Measurements from ENCODE around the gene AGFG1. TPM values are rescaled to one million over a fixed set of nuclear protein-coding genes. Genes with fewer than 3 reads are reported as not detected.

AGFG1 gene
- total RNA-seq, 1 donor from 2014 or later: 71.6 TPM

DNA sequence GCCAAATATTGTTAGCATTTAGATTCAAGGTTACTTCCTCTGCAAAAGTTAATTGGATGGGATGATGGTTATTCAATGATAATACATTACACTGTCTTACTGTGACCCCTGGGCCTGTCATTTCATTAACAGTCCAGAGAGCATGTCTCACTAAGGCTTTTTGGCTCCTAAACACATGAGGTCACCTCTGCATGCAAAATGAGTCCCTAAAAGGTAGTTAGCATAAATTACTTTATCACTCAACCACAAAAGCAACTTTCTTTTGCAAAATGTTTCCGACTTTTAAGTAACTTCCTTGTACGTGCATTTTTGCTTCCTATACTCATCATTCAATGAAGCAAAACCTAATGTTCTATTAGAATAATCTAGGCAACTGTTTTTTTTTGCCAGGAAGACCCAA is 16.8 kb upstream of the AGFG1 start:
- TF ChIP-seq, protein P1, sequence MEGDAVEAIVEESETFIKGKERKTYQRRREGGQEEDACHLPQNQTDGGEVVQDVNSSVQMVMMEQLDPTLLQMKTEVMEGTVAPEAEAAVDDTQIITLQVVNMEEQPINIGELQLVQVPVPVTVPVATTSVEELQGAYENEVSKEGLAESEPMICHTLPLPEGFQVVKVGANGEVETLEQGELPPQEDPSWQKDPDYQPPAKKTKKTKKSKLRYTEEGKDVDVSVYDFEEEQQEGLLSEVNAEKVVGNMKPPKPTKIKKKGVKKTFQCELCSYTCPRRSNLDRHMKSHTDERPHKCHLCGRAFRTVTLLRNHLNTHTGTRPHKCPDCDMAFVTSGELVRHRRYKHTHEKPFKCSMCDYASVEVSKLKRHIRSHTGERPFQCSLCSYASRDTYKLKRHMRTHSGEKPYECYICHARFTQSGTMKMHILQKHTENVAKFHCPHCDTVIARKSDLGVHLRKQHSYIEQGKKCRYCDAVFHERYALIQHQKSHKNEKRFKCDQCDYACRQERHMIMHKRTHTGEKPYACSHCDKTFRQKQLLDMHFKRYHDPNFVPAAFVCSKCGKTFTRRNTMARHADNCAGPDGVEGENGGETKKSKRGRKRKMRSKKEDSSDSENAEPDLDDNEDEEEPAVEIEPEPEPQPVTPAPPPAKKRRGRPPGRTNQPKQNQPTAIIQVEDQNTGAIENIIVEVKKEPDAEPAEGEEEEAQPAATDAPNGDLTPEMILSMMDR (conservative IDR thresholded peaks at IDR 0.05): no peak
- no peaks in the 10 kb centered on the region for H3K9me3 Mint-ChIP-seq
- peaks cover 4% of the 10 kb centered on the region for H3K4me1 Mint-ChIP-seq
- no peaks in the 10 kb centered on the region for H3K27me3 Mint-ChIP-seq (ENCODE audit: low read depth)
- no peak overlapping the region for H3K4me3 Mint-ChIP-seq
- no peak for DNase-seq (ENCODE audit: low read depth, low spot score)
- H3K27ac Mint-ChIP-seq (ENCODE audit: unreplicated experiment): no peak overlapping the region
- no peaks in the 10 kb centered on the region for H3K36me3 Mint-ChIP-seq (ENCODE audit: low read depth)

DNA sequence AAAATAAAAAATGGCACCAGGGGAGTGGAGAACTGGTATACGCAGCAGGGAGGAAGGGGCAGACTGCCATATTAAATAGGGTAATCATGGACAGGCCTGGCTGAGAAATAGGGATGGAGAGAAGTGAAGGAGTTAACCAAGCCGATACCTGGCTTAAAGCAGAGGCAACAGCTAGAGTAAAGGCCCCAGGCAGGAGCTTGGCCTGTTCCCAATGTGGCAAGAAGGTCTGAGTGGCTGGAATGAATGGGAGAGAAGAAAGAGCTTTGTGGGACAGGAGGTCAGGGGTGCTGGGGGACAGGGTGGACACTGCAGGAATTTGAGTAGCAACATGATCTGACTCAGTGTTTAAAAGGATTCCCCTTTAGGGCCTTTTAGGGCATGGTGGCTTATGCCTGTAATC is 15.9 kb upstream of the AGFG1 start:
- H3K36me3 Mint-ChIP-seq (ENCODE audit: low read depth): no peaks in the 10 kb centered on the region
- H3K4me3 Mint-ChIP-seq: no peak overlapping the region
- TF ChIP-seq, protein P1 (conservative IDR thresholded peaks at IDR 0.05): no peak
- H3K9me3 Mint-ChIP-seq: no peaks in the 10 kb centered on the region
- no peak for DNase-seq (ENCODE audit: low read depth, low spot score)
- H3K27me3 Mint-ChIP-seq (ENCODE audit: low read depth): no peaks in the 10 kb centered on the region
- no peak overlapping the region for H3K27ac Mint-ChIP-seq (ENCODE audit: unreplicated experiment)
- H3K4me1 Mint-ChIP-seq: peaks cover 4% of the 10 kb centered on the region

DNA sequence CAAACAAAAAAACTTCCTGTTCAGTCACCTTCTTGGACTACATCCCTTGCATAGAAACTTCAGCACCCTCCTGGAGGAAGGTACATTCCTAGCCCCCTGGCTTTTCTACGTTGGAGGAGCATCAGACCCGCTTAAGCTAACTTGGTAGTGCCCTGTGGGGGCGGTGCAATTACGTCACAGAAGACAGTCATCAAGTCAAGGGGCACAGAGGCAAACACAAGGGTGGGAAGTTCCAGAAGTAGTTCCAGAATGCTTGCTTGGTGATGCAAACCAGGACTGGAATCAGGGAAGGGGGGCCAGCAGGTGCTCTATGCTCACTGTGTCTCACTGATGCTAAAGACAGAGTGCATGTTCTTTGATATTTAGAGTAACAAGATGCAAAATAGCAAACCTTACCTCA is 15.2 kb upstream of the AGFG1 start:
- H3K4me1 Mint-ChIP-seq: peaks cover 4% of the 10 kb centered on the region
- no peaks in the 10 kb centered on the region for H3K9me3 Mint-ChIP-seq
- H3K36me3 Mint-ChIP-seq (ENCODE audit: low read depth): no peaks in the 10 kb centered on the region
- DNase-seq (ENCODE audit: low read depth, low spot score): no peak
- no peaks in the 10 kb centered on the region for H3K27me3 Mint-ChIP-seq (ENCODE audit: low read depth)
- no peak overlapping the region for H3K27ac Mint-ChIP-seq (ENCODE audit: unreplicated experiment)
- TF ChIP-seq, protein P1 (conservative IDR thresholded peaks at IDR 0.05): no peak
- H3K4me3 Mint-ChIP-seq: no peak overlapping the region

DNA sequence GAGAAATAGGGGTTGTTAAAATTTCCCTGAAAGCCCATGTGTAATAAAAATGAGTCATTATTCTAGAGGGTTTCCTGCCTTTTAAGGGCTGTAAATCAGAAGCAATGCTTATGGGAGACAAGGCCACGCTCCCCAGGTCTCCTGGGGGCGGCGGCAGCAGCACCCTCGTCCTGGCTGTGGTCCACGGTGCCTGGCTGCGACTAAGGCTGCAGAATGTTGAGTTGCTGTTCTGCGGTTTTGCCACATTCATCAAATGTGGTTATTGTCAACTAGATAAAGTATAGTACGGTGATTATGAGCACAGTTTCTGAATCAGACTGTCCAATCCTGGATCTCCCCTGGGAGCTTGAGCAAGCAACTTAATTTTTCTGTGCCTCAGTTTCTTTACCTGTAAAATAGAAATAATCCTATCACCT is 11.9 kb upstream of the AGFG1 start:
- Mint-ChIP-seq H3K36me3 (ENCODE audit: low read depth) (no peaks in the 10 kb centered on the region), H3K4me3 (no peak overlapping the region), H3K4me1 (peaks cover 16% of the 10 kb centered on the region), H3K27ac (ENCODE audit: unreplicated experiment) (no peak overlapping the region), H3K9me3 (no peaks in the 10 kb centered on the region), H3K27me3 (ENCODE audit: low read depth) (no peaks in the 10 kb centered on the region)
- DNase-seq (ENCODE audit: low read depth, low spot score): no peak
- TF ChIP-seq, protein P1 (conservative IDR thresholded peaks at IDR 0.05): no peak

DNA sequence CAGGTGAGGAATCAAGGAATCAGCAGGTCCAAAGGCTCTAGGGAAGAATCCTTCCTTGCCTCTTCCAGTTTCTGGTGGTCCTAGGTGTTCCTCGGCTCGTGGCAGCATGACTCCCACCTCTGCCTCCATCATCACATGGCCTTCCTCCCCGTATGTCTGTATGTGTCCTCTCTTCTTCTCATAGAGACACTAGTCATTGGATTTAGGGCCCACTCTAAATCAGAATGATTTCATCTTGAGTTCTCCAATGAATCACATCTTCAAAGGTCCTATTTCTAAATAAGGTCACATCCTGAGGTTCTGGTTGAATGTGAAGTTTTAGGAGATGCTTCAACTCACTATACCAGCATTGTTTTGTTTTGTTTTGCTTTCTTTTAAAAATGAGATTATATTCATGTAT is 11.1 kb upstream of the AGFG1 start:
- H3K27me3 Mint-ChIP-seq (ENCODE audit: low read depth): no peaks in the 10 kb centered on the region
- H3K4me3 Mint-ChIP-seq: no peak overlapping the region
- H3K9me3 Mint-ChIP-seq: no peaks in the 10 kb centered on the region
- DNase-seq (ENCODE audit: low read depth, low spot score): no peak
- H3K4me1 Mint-ChIP-seq: peaks cover 16% of the 10 kb centered on the region
- TF ChIP-seq, protein P1 (conservative IDR thresholded peaks at IDR 0.05): no peak
- no peak overlapping the region for H3K27ac Mint-ChIP-seq (ENCODE audit: unreplicated experiment)
- no peaks in the 10 kb centered on the region for H3K36me3 Mint-ChIP-seq (ENCODE audit: low read depth)
